A204.1 (cell line): ENCODE data around the gene TMEM254.
"Not testable (repeated sequence)": the region's sequence is repeated elsewhere in the genome, so short reads cannot be mapped to it uniquely, and the experiment has no call there.

ENCODE experiments used
- FAIRE-seq: peaks from 2 replicates; lab custom pipeline; 2012; peaks lifted over from hg19 to GRCh38; lab: Jason Lieb, UNC

The TMEM254 gene

GRCh38 chr10:80133687-80134086 is 55.2 kb downstream of the TMEM254 start:
- FAIRE-seq: not testable (repeated sequence)

- FAIRE-seq: no peak
These were observed 57.7 kb downstream of the TMEM254 start for GRCh38 chr10:80136134-80136571.

DNA sequence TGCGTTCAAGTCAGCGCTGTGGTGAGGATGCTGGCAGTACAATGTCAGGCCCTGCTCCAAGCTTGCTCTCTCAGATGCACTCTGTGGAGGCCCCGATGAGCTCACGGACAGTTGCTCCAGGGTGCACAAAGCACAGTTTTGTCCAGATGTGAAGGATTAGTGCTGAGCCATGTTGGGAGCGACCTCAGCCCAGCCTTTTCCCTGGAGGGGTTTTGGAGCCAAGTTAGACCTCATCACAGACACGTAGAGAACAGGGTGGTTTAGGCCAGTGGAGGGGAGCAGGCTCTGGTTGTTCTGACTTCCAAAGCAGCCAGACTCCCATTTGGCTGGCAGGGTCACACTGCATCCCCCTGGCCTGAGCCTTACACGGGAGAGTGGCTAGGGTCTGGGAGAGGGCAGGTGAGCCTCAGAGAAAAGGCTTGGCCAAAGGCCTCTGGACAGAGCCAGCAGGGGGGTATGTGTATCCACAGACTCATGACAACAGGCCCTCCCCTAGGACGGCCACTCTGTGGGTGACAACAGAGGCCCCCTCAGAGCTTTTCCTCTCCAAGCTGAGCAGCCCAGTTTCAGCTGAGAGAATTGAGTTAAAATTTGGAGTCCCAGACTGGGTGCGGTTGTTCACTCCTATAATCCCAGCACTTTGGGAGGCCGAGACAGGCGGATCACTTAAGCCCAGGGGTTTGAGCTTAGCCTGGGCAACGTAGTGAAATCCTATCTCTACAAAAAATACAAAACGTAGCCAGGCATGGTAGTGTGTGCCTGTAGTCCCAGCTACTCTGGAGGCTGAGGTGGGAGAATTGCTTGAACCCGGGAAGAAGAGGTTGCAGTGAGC is 58.8 kb downstream of the TMEM254 start:
- no peak for FAIRE-seq

DNA sequence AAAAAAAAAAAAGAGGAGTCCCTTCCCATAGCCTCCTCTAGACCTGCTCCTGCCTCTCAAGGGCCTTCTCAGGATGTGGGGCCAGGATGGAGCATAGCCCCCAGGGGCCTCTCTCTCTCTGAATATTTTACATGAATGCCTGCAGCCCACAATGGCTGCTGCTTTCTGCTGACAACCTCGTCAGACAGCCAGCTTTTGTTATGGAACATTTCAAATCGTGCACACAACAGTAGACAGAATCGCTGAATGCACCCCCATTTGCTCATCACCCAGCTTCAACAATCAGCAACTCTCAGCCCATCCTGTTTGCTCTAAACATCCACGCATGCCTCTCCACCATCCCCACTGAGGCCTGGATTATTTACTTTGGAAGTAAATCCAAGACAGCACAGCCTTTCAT is 59.5 kb downstream of the TMEM254 start:
- FAIRE-seq: no peak

DNA sequence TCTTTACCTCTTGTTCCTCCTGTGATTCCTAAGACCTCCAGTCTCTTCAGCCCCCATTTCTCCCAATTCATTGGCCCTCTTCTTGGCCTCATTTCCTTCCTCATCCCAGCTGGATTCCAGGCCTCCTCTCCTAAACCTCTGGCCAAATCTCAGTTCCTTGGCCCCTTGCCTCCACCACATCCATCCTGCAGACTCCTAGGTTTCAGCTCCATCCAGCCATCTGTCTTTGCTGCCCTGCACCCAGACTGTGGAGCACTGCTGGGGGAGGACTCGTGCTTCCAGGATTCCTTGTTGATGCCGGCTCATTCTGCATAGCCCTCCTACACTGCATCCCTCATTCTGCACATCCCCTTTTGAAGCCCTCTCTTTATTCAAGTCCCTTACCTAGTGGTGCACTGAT is 60.8 kb downstream of the TMEM254 start:
- FAIRE-seq: no peak

DNA sequence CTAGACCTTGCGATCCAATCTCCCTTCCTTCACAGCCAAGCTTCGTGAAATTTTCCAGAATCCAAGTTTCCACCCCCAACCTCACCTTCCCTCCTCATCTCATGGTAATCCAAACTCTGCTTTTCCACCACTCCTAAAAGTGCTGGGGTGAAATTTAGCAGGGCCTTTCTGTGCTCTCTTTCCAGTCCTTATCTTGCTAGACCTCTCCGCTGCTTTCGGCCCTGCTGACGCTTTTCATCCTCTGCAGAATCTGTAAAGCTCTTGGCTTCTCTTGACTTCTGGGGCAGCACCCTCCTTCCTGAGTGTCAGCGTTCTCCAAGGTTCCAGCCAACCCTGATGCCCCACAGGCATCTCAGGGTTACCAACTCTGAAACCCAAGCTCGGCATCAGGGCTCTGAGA is 61.8 kb downstream of the TMEM254 start:
- FAIRE-seq: no peak

- FAIRE-seq: no peak
These were observed 63.4 kb downstream of the TMEM254 start for GRCh38 chr10:80141696-80142460.
